HG03442 (cell line): Measurements from ENCODE around the gene FADS6.
"Not testable (repeated sequence)": the region's sequence is repeated elsewhere in the genome, so short reads cannot be mapped to it uniquely, and the experiment has no call there.

Experiments used
- ATAC-seq: cut with Tn5 transposase; IDR thresholded peaks from one replicate; pipeline ENCODE4 v1.9.1; 2021; ENCODE audit warnings: mild to moderate bottlenecking, moderate library complexity; ENCODE audit not compliant: unreplicated experiment

FADS6 gene

GRCh38 chr17:74870028-74870427 lies 23.4 kb downstream of the FADS6 start:
- not testable (repeated sequence) for ATAC-seq

DNA sequence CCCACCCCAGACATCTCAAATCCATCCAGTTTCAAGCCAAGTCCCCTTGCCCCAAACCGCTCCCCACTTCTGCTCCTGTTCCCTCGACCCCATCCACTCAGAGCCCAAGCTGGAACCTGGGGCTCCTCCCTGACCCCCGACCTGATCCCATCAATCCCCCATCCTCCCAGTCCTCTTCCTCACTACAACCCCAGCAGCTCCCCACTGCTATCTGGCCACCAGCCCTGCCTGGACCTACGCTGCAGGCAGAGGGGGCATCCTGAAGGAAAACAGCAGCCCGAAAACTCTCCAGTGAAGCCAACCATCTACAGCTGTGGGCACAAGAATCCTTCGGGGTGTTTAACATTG lies 24.6 kb downstream of the FADS6 start:
- ATAC-seq, result no peak

- no peak for ATAC-seq
These were observed 25.1 kb downstream of the FADS6 start for GRCh38 chr17:74868251-74868907.

DNA sequence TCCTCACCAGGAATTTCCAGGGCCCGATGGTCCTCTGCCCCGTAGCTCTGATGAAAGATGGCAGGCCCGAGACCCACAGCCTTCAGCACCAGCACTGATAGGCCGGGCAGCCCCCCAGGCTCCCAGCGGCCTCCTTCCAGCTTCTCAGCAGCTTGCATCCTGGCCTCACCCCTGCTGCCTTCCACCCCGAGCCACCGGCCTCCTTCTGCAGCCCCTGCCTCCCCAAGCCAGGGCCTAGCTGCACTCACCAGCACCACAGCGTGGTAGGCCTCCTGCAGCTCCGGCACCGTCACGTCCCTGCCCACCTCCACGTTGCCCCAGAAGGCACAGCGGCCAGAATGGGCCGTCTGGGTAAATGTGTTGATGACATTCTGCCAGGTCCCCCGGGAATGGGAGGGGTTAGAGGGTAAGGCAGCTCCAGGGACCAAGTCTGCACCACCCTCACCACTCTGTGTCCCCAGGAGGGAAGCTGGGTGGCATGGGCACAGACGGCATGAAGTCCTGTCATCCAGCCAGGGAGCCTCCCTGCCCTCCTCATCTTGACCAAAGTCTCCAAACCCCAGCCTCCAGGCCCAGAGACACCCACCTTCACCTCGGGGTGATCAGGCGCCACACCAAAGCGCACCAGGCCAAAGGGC lies 27.1 kb downstream of the FADS6 start:
- ATAC-seq, result no peak

- ATAC-seq, result no peak
These were observed 27.8 kb downstream of the FADS6 start for GRCh38 chr17:74865504-74866197.

DNA sequence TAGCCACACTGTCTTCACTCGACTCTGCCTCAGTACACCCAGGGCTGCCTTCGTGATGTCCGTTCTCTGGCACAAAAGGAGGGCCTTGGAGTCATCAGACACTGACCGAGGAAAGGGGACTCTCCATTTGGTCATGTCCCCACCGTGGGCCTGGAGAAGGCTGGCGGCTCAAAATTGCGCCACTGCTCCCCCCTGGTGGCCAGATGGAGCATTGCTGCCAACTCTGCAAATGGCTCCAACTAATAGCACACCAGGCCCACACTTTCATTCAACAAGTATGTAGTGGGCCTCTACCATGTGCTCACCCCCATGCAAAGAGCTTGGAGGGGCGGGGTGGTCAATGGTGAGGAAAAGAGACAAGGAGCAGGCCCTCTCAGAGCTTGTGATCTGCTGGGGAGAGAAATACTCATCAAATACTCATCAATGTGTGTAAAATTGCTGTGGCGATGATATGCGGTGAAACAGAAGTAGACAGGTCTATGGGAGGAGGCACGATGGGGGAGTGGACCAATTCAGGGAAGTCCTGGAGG lies 28.5 kb downstream of the FADS6 start:
- ATAC-seq, result no peak

DNA sequence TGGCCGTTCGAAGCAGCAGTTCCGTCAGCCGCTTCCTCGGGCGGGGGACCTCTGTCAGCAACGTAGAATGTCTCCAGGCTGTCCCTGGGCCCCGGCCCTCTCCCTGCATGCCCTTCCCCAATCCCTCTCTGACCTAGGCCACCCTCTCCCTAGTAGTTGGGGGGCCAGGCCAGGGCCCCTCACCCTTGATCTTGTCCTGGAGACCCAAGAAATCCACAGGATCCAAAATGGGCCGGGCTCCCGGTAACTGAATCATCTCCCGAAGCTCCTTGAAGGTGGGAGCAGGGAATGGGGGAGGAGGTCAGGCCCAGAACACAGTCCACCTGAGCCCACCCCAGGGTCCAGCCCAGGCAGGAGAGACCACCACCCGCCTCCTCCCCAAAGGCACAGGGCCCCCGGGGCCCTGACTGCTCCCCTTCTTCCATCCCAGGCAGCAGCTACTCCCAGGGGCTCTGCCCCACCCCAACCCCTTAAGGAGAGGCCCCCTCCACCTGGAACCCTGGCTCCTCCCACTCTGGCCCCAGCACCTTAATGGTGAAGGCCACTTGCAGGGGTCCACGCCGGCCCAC lies 29.1 kb downstream of the FADS6 start:
- no peak for ATAC-seq

DNA sequence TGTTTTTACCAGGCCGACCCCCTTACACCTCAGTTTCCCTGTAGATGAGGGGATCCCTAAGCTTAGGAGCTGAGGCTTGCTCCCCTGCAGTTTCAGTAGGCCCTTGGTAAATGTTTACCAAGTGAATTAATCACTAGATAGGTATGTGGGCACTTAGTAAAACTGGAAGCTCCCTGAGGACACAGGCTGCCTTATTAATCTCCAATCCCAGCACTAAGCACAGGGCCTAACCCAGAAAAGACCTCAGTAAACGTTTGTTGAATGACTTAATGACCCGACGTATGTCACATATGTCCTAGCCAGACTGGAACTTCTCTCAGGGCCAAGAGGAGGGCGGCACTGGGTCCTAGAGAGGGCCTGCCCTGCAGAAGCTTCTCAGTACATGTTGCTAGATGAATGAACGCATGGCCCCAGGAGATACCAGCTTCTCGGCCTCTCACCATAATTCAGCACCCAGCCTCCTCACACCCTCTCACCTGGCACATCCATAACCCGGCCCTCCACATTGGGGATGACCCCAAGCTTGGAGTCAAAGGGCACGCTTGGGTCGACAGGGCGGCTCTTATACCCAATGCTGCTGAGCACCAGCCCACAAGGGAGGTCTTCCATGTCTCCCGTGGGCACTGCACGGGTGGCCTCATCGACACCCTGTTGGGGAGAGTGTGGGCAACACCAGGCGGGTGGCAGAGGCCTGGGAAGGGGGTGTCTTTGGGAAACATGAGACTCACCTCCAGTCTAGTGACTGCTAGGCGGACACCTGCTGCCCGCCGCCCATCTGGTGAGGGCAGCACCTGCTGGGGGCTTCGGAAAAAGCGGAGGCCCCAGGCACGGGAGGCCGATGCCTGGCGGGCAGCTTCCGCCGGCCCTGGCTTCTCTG lies 29.8 kb downstream of the FADS6 start:
- no peak for ATAC-seq

DNA sequence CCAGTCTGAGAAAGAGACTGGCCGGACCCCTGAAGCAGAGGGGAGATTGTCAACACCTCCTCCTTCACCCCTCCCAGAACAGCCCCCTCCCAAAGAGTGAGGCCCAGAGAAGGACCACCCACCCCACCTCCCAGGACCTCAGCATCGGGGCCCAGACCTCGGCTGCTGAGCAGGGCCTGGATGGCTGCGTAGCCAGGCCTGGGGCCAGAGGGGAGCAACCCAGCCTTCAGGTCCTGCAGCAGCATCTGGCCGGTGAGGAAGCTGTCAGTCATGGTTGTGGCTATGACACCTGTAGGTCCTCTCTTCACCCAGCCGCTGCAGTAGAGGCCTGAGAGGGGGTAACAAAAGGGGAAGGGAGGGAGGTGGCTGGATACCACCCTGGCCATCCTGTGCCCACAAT lies 30.5 kb downstream of the FADS6 start:
- no peak for ATAC-seq

DNA sequence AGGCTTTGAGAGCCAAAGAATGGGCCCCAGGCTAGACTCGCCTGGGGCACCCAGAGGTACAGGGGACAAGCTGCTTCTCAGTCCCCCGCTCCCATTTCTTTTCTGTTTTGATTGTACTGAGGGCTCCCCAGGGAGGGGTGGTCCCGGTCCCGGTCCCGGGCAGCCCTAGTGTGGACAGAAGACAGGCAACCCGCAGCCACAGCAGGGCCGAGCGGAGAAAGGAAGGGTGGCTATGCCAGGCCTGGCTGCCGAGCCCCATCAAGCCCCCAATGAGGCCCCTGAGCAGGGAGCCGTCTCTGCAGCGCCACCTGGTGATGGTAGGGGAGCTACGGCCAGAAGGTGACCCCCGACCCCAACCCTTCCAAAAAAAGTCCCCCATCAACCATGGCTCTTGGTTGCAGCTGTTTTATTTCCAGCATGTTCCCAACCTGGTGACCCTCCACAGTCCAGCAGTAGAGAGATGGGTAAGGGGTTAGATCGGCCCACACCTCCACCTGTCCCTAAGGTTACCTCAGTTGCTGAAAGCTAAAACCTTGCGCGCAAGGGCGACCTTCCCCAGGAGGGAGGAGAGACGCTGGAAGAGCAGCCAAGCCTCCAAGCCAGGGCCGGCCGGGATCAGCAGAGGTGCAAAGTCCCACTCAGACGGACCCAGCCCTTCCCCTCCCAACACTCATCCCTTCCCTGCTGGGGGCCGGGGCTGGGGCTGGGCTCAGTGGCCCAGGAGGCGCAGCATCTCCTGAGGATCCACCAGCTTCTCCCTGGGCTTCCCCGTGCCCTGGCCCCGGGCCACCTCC lies 31.1 kb downstream of the FADS6 start:
- ATAC-seq, result no peak

GRCh38 chr17:74861662-74862107 lies 31.7 kb downstream of the FADS6 start:
- ATAC-seq, result no peak

DNA sequence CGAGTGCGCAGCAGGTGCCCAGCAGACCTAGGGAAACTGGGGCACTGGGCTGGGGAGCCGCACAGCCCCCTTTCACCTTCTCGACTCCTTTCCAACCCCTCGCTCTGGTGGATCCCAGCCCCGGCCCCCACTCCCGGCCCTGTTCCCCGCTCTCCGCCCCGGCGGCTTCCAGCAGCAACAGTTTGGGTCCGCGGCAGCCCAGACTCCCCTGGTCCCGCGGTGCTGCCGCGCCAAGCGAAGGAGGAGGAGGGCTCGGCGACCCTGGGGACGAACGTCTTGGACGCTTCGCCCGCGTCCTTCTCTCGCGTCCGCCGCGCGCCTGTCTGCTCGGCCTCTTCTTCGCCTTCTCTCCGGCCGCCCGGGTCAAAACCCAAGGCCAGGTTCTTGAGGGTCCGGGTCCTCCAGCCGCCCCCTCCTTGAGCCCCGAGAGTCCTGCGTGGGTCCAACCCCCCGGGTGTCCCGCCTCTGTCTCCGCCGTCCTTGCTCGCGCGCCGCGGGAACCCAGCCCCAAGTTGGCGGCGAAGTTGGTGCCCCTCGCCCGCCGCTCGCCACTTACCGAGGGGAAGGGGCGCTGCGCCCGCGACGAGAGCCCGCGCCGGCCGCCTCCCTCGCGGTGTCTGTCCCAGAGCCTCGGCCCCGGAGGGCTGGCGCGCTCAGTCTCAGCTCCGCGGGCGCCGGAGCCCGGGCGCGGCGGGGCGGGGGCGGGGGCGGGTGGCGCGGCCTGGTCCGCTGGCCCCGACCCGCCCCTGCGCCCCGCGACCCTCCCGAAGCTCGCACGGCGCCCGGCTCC lies 32.4 kb downstream of the FADS6 start:
- ATAC-seq, result no peak

- ATAC-seq, result no peak
These were observed 33.1 kb downstream of the FADS6 start for GRCh38 chr17:74860229-74860871.

DNA sequence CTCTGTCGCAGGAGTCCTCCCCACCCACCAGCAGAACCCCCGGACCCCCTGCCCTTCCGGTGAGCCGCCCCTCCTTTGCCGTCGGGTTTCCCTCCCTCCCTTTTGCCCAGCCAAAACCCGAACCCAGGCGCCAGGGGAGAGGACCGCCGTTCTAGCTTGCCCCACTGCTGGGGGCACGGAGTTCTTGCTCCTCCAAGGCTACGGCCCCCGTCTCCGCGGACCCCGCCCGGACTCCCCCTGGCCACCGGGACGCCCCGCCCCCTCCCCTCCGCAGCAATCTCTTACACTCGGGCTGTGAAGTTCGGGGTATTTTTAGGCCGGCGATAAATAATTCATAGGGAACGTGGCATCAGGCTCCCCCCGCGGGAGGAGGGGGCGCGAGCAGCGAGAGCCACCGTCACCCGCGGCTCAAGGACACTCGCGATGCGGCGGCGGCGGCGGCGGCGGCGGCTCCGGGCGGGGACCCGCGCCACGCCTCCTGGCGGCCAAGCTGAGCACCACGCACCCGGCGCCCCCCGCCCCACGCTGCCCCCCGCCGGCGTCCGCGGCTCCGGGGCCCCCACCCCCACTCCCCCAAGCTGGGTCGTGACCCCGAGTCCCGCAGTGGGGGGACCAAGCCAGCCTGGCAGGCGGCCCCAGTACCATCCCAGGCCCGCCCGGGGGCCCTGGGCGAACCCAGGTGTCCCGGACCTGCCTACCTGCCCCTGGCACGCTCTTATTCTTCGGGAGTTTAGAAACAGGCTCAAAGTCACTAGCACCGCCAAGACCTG lies 33.8 kb downstream of the FADS6 start, which contains the start of gene GRIN2C:
TSS of gene GRIN2C (minus strand) at position 427 of the 770 bp plus-strand sequence. CDS start 4,793 bp downstream, outside the sequence.
- ATAC-seq, result no peak

DNA sequence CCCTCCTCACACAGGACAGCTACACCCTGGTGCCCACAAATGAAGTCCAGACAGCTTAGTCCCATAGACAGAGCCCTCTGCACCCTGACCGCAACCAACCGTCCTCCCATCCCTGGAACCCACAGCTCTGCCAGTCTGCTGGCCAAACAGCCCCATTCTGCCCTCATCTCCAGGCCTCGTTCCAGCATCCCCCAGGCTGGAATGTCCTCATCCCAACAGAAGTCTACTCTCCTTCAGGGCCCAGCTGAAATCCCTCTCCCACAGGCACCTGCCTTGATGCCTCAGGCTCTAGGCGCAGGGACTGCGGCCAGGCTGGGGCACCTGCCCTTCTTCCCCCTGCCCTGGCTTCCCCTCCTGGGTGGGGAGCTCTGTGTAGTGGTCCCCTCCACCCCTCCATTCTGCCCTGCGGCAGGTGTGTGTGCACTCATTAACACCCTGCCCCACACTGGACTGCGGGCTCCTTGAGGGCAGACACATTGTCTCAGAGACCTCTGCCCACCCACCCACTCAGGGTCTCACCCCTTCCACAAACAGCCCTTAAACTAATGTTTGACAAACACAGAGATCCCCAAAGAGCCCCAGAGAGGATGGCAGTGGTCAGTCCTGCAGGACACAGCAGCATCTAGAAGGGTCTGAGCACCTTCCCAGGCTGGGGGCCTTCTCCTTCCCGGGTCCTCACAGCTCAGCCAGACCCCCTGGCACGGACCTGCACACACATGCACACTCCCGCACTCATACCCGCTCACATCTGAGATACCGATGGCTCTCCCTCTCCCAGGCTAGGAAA lies 34.6 kb downstream of the FADS6 start:
- no peak for ATAC-seq

GRCh38 chr17:74857191-74857590 lies 36.2 kb downstream of the FADS6 start:
- no peak for ATAC-seq

DNA sequence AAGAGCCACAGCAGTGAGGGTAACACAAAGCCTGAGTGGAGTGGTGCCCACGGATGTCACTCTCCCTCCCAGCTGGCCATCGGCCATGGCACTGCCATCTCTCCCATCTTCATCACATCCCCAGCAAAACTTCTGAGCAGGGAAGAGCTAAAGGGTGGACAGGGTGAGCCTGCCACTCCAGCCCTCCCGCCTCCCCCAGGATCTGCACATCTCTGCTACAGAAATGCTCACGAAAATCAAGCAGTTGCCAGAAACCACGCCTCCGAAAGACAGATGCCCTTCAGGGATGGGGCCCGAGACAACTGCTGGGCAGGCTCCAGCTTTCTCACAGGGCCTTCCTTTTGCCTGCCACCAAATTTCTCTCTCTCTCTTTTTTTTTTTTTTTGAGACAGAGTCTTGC lies 37.3 kb downstream of the FADS6 start:
- ATAC-seq, result no peak
